Panc1 (cell line): ENCODE results near the gene NELFB.

ENCODE experiments used
- POLR2AphosphoS5 ChIP-seq: IDR thresholded peaks from 2 replicates; pipeline ENCODE4 v1.6.1; 2012; ENCODE audit warnings: mild to moderate bottlenecking, low read depth, low read length, moderate library complexity
- TF ChIP-seq, protein P1 (sequence below): fragments of 450-650 bp; IDR thresholded peaks from 2 replicates; pipeline ENCODE4 v1.5.1; 2017; ENCODE audit warnings: mild to moderate bottlenecking

- TF ChIP-seq, protein P1, sequence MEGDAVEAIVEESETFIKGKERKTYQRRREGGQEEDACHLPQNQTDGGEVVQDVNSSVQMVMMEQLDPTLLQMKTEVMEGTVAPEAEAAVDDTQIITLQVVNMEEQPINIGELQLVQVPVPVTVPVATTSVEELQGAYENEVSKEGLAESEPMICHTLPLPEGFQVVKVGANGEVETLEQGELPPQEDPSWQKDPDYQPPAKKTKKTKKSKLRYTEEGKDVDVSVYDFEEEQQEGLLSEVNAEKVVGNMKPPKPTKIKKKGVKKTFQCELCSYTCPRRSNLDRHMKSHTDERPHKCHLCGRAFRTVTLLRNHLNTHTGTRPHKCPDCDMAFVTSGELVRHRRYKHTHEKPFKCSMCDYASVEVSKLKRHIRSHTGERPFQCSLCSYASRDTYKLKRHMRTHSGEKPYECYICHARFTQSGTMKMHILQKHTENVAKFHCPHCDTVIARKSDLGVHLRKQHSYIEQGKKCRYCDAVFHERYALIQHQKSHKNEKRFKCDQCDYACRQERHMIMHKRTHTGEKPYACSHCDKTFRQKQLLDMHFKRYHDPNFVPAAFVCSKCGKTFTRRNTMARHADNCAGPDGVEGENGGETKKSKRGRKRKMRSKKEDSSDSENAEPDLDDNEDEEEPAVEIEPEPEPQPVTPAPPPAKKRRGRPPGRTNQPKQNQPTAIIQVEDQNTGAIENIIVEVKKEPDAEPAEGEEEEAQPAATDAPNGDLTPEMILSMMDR, result no peak
- TF ChIP-seq POLR2AphosphoS5, result no peak
These were observed 11.0 kb downstream of the NELFB start for GRCh38 chr9:137266162-137266527.
